B cell (primary cell): ENCODE data around the gene HDDC2.

ENCODE experiments used
- CTCF ChIP-seq: fragments of 200-600 bp; IDR thresholded peaks from one replicate; pipeline ENCODE4 v1.8.0; 2022; ENCODE audit warnings: antibody characterized with exemption, mild to moderate bottlenecking
- EZH2 ChIP-seq: IDR thresholded peaks from 2 replicates; pipeline ENCODE4 v1.6.1; 2012; ENCODE audit warnings: borderline replicate concordance, low read depth, mild to moderate bottlenecking, moderate library complexity, low read length; ENCODE audit not compliant: insufficient read depth, poor library complexity, severe bottlenecking

GRCh38 chr6:125255201-125255600 lies 46.6 kb downstream of the HDDC2 start:
- TF ChIP-seq EZH2: no peak
- no peak for TF ChIP-seq CTCF
